HG03558 (cell line): ENCODE measurements around the gene CTNNA2.

ENCODE experiments used
- ATAC-seq: cut with Tn5 transposase; IDR thresholded peaks from one replicate; pipeline ENCODE4 v1.9.1; 2021; ENCODE audit warnings: moderate number of reproducible peaks; ENCODE audit not compliant: unreplicated experiment; ENCODE audit errors: extremely low read depth

Gene CTNNA2

GRCh38 chr2:79966882-79967281 lies 454.0 kb downstream of the CTNNA2 start:
- ATAC-seq = no peak

GRCh38 chr2:79971807-79972206 lies 459.0 kb downstream of the CTNNA2 start:
- ATAC-seq = no peak

GRCh38 chr2:79972661-79973060 lies 459.8 kb downstream of the CTNNA2 start:
- ATAC-seq = no peak

- no peak for ATAC-seq
Measured at GRCh38 chr2:79975791-79976565, 463.1 kb downstream of the CTNNA2 start.

GRCh38 chr2:79977792-79978191 lies 464.9 kb downstream of the CTNNA2 start:
- ATAC-seq = no peak

GRCh38 chr2:79980116-79980515 lies 467.3 kb downstream of the CTNNA2 start:
- no peak for ATAC-seq

GRCh38 chr2:79980816-79981215 lies 468.0 kb downstream of the CTNNA2 start:
- no peak for ATAC-seq

- ATAC-seq = no peak
Measured at GRCh38 chr2:79981316-79981715, 468.5 kb downstream of the CTNNA2 start.

GRCh38 chr2:79982445-79982844 lies 469.6 kb downstream of the CTNNA2 start:
- no peak for ATAC-seq

GRCh38 chr2:79984476-79984875 lies 471.6 kb downstream of the CTNNA2 start:
- no peak for ATAC-seq

GRCh38 chr2:79985145-79985544 lies 472.3 kb downstream of the CTNNA2 start:
- no peak for ATAC-seq

- no peak for ATAC-seq
Measured at GRCh38 chr2:79985571-79985970, 472.7 kb downstream of the CTNNA2 start.

- ATAC-seq = no peak
Measured at GRCh38 chr2:79993144-79993543, 480.3 kb downstream of the CTNNA2 start.

GRCh38 chr2:79994161-79994560 lies 481.3 kb downstream of the CTNNA2 start:
- ATAC-seq = no peak

GRCh38 chr2:79994965-79995364 lies 482.1 kb downstream of the CTNNA2 start:
- no peak for ATAC-seq

- no peak for ATAC-seq
Measured at GRCh38 chr2:79996709-79997108, 483.9 kb downstream of the CTNNA2 start.

GRCh38 chr2:80001701-80002101 lies 488.9 kb downstream of the CTNNA2 start:
- no peak for ATAC-seq

- no peak for ATAC-seq
Measured at GRCh38 chr2:80002112-80002511, 489.3 kb downstream of the CTNNA2 start.

GRCh38 chr2:80002568-80003157 lies 489.8 kb downstream of the CTNNA2 start:
- ATAC-seq = no peak

- no peak for ATAC-seq
Measured at GRCh38 chr2:80007777-80008503, 495.1 kb downstream of the CTNNA2 start.

- ATAC-seq = no peak
Measured at GRCh38 chr2:80008596-80008995, 495.7 kb downstream of the CTNNA2 start.
